ENCODE results near the gene DCC.
"Not testable (repeated sequence)": the region's sequence is repeated elsewhere in the genome, so short reads cannot be mapped to it uniquely, and the experiment has no call there.

The DCC gene

DNA sequence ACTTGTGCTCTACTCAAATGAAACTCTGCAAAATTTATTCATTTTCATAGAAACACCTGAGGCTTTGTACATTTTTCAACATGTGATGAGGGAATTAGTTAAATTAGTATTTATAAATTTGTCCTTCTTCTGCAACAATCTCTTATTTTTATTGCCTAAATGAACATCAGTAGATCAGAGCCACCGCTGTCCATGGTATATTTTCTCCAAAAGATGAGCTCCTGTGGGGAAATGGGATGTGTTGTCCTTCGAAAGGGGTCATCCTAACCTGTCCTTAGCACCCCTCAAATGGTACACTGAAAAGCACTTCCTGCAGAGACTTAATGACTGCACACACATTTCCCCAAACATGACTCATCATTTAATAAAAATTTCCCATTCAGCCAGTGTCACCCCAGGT is 1169.9 kb downstream of the DCC start:
- no peak overlapping the region for H3K4me3 ChIP-seq (ENCODE audit: low read depth, low read length)
- no peak for DNase-seq (ENCODE audit: low read depth, low spot score)
- in situ Hi-C loops (cut with HindIII; ENCODE audit: low sequenced_read_pairs), result no loop called here
- TF ChIP-seq, protein P1, sequence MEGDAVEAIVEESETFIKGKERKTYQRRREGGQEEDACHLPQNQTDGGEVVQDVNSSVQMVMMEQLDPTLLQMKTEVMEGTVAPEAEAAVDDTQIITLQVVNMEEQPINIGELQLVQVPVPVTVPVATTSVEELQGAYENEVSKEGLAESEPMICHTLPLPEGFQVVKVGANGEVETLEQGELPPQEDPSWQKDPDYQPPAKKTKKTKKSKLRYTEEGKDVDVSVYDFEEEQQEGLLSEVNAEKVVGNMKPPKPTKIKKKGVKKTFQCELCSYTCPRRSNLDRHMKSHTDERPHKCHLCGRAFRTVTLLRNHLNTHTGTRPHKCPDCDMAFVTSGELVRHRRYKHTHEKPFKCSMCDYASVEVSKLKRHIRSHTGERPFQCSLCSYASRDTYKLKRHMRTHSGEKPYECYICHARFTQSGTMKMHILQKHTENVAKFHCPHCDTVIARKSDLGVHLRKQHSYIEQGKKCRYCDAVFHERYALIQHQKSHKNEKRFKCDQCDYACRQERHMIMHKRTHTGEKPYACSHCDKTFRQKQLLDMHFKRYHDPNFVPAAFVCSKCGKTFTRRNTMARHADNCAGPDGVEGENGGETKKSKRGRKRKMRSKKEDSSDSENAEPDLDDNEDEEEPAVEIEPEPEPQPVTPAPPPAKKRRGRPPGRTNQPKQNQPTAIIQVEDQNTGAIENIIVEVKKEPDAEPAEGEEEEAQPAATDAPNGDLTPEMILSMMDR (IDR thresholded peaks at IDR 0.05; ENCODE audit: low read depth, low read length), result no peak

DNA sequence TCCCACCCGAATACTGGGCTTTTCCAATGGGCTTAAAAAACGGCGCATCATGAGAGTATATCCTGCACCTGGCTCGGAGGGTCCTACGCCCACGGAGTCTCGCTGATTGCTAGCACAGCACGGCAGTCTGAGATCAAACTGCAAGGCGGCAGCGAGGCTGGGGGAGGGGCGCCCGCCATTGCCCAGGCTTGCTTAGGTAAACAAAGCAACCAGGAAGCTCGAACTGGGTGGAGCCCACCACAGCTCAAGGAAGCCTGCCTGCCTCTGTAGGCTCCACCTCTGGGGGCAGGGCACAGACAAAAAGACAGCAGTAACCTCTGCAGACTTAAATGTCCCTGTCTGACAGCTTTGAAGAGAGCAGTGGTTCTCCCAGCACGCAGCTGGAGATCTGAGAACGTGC is 1171.7 kb downstream of the DCC start:
- H3K4me3 ChIP-seq (ENCODE audit: low read depth, low read length); in situ Hi-C loops (cut with HindIII; ENCODE audit: low sequenced_read_pairs); DNase-seq (ENCODE audit: low read depth, low spot score): not testable (repeated sequence)

DNA sequence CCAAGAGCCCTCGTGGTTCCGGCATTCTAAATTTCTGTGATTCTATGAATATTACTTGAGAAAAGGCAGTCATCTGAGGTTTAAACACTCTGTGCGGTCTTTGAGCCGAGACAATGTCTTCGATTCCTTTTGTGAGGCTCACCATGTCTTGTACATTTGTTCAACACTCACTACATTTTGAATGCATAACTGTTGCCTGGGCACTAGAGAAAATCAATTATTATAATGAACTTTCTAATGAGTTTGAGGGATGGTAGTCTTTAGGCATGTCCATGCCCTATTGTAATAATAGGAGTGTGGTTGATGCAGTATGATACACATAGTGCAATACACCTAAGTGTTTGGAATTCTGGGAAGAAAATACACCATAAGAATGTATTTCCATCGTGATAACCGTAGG is 1181.1 kb downstream of the DCC start:
- TF ChIP-seq, protein P1 (IDR thresholded peaks at IDR 0.05; ENCODE audit: low read depth, low read length), result no peak
- in situ Hi-C loops (cut with HindIII; ENCODE audit: low sequenced_read_pairs), result no loop called here
- no peak for DNase-seq (ENCODE audit: low read depth, low spot score)
- no peak overlapping the region for H3K4me3 ChIP-seq (ENCODE audit: low read depth, low read length)

DNA sequence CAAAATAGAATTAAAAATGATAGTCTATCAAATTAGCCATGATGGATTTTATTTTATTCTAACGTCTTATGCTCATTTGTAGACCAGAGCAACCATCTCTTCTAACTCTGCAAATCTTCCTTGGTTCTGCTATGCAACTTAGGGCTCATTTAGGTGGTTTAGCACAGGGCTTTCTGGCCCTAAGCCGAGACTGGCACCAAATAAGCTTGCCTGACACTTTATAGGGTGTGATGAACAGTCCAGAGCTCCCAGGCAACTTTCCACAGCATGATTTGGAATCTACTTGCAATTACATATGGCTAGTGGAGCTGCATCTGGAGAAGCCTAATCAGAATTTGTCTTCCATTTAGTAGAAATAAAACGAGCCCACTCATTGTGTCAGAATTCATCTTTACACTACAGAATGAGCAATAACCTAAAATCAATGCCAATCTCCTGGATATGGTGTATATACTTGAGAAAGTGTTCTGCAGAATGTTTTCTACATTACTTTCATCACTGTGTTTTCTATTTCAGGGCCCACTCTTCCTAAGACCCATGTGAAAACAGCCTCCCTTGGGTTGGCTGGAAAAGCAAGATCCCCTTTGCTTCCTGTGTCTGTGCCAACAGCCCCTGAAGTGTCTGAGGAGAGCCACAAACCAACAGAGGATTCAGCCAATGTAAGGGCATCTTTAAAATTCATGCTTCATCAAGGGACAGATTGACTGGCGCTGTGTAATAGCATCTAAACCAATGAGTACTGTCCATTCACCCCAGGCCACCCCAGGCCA is 1186.3 kb downstream of the DCC start:
- DNase-seq (ENCODE audit: low read depth, low spot score), result no peak
- in situ Hi-C loops (cut with HindIII; ENCODE audit: low sequenced_read_pairs), result no loop called here
- TF ChIP-seq, protein P1 (IDR thresholded peaks at IDR 0.05; ENCODE audit: low read depth, low read length), result no peak
- no peak overlapping the region for H3K4me3 ChIP-seq (ENCODE audit: low read depth, low read length)

DNA sequence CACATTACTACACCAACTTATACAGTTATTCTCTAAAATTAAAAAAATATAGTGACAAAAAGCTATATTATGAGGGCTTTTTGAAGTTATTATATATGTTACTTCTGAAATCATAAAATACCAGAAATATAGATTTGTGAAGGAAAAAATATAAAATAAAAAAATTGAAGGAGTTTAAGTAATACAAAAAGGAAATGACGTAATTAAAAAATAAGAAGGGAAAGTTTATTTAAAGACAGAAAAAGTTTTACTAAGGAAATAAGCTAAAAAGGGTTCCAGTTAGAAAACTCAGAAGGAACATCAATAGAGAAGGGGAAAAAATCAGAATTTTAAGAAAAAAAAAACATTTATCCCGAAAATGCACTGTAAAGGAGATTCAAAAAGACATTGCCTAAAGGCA is 1187.4 kb downstream of the DCC start:
- TF ChIP-seq, protein P1 (IDR thresholded peaks at IDR 0.05; ENCODE audit: low read depth, low read length), result no peak
- DNase-seq (ENCODE audit: low read depth, low spot score), result no peak
- in situ Hi-C loops (cut with HindIII; ENCODE audit: low sequenced_read_pairs), result no loop called here
- H3K4me3 ChIP-seq (ENCODE audit: low read depth, low read length), result no peak overlapping the region

DNA sequence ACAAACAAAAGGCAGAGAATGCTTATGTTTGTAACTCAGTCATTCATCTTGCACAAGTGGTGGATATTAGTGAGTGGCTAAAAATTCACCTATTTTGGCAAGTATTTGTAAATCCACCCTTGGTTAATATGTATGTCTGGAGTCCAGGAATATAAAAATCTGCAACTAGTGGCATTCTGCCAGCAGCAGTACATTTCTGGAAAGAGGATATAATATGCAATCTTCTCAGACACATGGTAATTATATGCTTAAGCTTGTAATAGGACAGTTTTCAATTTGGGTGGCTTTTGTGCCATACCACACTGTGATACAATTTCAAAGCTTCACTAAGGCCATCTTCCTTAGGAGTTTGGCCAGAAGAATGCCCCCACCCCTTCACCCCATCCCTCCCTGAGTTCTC is 1191.2 kb downstream of the DCC start:
- H3K4me3 ChIP-seq (ENCODE audit: low read depth, low read length), result no peak overlapping the region
- TF ChIP-seq, protein P1 (IDR thresholded peaks at IDR 0.05; ENCODE audit: low read depth, low read length), result no peak
- DNase-seq (ENCODE audit: low read depth, low spot score), result no peak
- in situ Hi-C loops (cut with HindIII; ENCODE audit: low sequenced_read_pairs), result no loop called here

DNA sequence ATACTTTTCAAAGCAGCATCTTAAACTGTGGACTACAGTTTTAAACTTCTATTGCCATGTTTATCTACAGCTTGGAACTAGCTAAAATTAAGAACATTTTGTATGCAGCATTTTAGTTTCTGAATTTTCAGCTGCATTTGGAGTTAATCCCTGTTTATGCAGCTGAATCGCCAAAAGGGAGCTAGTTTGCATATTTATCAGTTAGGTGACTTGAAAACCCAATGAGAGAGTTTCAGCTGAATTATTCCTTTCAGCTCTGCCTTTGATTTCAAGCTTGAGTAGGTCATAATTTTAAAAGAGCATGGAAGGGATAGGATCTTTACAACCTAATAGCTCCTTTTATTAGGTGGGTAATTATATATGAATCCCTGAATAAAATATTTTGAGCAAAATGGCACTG is 1191.9 kb downstream of the DCC start:
- H3K4me3 ChIP-seq (ENCODE audit: low read depth, low read length), result no peak overlapping the region
- no peak for DNase-seq (ENCODE audit: low read depth, low spot score)
- in situ Hi-C loops (cut with HindIII; ENCODE audit: low sequenced_read_pairs), result no loop called here
- TF ChIP-seq, protein P1 (IDR thresholded peaks at IDR 0.05; ENCODE audit: low read depth, low read length), result no peak
